ENCODE measurements around the gene RPAP3.

Gene RPAP3

DNA sequence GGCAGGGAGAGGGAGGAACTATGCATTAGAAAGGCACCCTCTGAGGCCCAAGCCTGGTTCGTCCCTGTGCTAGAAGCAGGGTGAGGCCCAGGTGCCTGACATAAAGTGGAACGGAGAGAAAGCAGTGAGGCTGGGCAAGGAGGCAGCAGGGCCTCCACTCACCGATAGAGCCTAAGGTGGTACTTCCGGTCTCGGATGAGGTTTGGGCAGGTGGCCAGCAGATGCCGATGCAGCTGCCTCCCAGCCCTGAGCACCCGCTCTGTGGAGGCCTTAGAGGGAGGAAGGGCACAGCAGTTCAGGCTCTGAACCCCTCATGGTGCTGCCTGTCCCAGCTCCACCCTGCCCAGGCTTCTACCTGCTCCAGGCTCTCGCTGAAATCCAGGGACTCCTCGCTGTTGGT is 45.7 kb upstream of the RPAP3 start:
- no peak overlapping the region for H3K9ac ChIP-seq (ENCODE audit: low read length)
- no peak overlapping the region for H2AFZ ChIP-seq (ENCODE audit: low read depth, low read length, severe bottlenecking)
- no peaks in the 10 kb centered on the region for H3F3A ChIP-seq (ENCODE audit: insufficient read depth)
- H3K9me2 ChIP-seq (replicated peaks; ENCODE audit: insufficient read depth, low read length): no peaks in the 10 kb centered on the region
- H3K9me3 ChIP-seq (ENCODE audit: insufficient read depth, low read length): no peaks in the 10 kb centered on the region
- H4K20me1 ChIP-seq (ENCODE audit: low read depth, low read length): no peaks in the 10 kb centered on the region
- TF ChIP-seq, protein P1, sequence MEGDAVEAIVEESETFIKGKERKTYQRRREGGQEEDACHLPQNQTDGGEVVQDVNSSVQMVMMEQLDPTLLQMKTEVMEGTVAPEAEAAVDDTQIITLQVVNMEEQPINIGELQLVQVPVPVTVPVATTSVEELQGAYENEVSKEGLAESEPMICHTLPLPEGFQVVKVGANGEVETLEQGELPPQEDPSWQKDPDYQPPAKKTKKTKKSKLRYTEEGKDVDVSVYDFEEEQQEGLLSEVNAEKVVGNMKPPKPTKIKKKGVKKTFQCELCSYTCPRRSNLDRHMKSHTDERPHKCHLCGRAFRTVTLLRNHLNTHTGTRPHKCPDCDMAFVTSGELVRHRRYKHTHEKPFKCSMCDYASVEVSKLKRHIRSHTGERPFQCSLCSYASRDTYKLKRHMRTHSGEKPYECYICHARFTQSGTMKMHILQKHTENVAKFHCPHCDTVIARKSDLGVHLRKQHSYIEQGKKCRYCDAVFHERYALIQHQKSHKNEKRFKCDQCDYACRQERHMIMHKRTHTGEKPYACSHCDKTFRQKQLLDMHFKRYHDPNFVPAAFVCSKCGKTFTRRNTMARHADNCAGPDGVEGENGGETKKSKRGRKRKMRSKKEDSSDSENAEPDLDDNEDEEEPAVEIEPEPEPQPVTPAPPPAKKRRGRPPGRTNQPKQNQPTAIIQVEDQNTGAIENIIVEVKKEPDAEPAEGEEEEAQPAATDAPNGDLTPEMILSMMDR (IDR thresholded peaks at IDR 0.05; ENCODE audit: insufficient read depth, low read length, poor library complexity, severe bottlenecking): no peak
- no peak for TF ChIP-seq EZH2phosphoT487 (conservative IDR thresholded peaks at IDR 0.05; ENCODE audit: low read length)
- no peak overlapping the region for H3K27ac ChIP-seq (ENCODE audit: low read depth, low read length)
- H3K79me2 ChIP-seq (ENCODE audit: insufficient read depth, low read length): no peaks in the 10 kb centered on the region
- H3K4me3 ChIP-seq (ENCODE audit: insufficient read depth, low read length, poor library complexity, severe bottlenecking): no peak overlapping the region
- H3K27me3 ChIP-seq (ENCODE audit: low read length): no peaks in the 10 kb centered on the region
- H3K4me2 ChIP-seq (ENCODE audit: low read depth, low read length, poor library complexity, severe bottlenecking): no peak overlapping the region
- H3K36me3 ChIP-seq (ENCODE audit: low read length): no peaks in the 10 kb centered on the region

- Histone ChIP-seq H3K27me3 (ENCODE audit: low read length) (no peaks in the 10 kb centered on the region), H3K4me3 (ENCODE audit: insufficient read depth, low read length, poor library complexity, severe bottlenecking) (no peak overlapping the region), H3K79me2 (ENCODE audit: insufficient read depth, low read length) (no peaks in the 10 kb centered on the region), H3K9ac (ENCODE audit: low read length) (no peak overlapping the region), H3F3A (ENCODE audit: insufficient read depth) (no peaks in the 10 kb centered on the region), H3K36me3 (ENCODE audit: low read length) (no peaks in the 10 kb centered on the region), H3K27ac (ENCODE audit: low read depth, low read length) (no peak overlapping the region), H3K9me2 (replicated peaks; ENCODE audit: insufficient read depth, low read length) (no peaks in the 10 kb centered on the region), H3K9me3 (ENCODE audit: insufficient read depth, low read length) (no peaks in the 10 kb centered on the region), H2AFZ (ENCODE audit: low read depth, low read length, severe bottlenecking) (no peak overlapping the region), H4K20me1 (ENCODE audit: low read depth, low read length) (no peaks in the 10 kb centered on the region), H3K4me2 (ENCODE audit: low read depth, low read length, poor library complexity, severe bottlenecking) (no peak overlapping the region)
- TF ChIP-seq, protein P1 (IDR thresholded peaks at IDR 0.05; ENCODE audit: insufficient read depth, low read length, poor library complexity, severe bottlenecking): no peak
- no peak for TF ChIP-seq EZH2phosphoT487 (conservative IDR thresholded peaks at IDR 0.05; ENCODE audit: low read length)
These were observed 45.2 kb upstream of the RPAP3 start for GRCh38 chr12:47750916-47751470.

DNA sequence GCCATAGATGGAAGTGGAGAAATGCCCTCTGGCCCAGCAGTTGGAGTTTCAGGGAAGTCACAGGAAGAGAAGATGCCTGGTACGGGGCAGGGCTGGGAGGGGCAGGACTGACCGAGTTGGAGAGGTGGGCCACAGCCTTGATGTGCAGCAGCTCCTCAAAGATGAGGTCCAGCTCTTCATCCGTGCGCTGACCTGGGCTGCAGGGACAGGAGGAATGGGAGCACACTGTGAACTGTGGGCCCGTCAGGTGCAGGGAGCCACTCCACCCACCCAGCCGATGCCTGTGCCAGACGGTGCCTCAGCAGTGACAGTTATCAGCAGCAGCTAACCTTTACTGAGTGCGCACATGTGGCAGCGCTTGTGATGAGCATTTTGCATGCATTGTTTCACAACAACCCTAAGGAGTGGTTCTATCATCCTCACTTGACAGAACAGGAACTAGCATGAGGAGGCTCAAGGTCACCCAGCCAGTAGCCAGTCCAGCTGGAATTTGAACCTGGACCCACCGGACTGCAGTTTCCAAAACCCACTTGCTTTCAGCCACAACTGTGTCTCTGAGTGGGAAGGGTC is 44.5 kb upstream of the RPAP3 start:
- Histone ChIP-seq H3K27me3 (ENCODE audit: low read length) (no peaks in the 10 kb centered on the region), H3K27ac (ENCODE audit: low read depth, low read length) (no peak overlapping the region), H3K4me3 (ENCODE audit: insufficient read depth, low read length, poor library complexity, severe bottlenecking) (no peak overlapping the region), H3K4me2 (ENCODE audit: low read depth, low read length, poor library complexity, severe bottlenecking) (no peak overlapping the region), H3K9me2 (replicated peaks; ENCODE audit: insufficient read depth, low read length) (no peaks in the 10 kb centered on the region), H3K9me3 (ENCODE audit: insufficient read depth, low read length) (no peaks in the 10 kb centered on the region), H2AFZ (ENCODE audit: low read depth, low read length, severe bottlenecking) (no peak overlapping the region), H3K36me3 (ENCODE audit: low read length) (no peaks in the 10 kb centered on the region), H3K79me2 (ENCODE audit: insufficient read depth, low read length) (no peaks in the 10 kb centered on the region), H3K9ac (ENCODE audit: low read length) (no peak overlapping the region), H4K20me1 (ENCODE audit: low read depth, low read length) (no peaks in the 10 kb centered on the region), H3F3A (ENCODE audit: insufficient read depth) (no peaks in the 10 kb centered on the region)
- no peak for TF ChIP-seq EZH2phosphoT487 (conservative IDR thresholded peaks at IDR 0.05; ENCODE audit: low read length)
- TF ChIP-seq, protein P1 (IDR thresholded peaks at IDR 0.05; ENCODE audit: insufficient read depth, low read length, poor library complexity, severe bottlenecking): no peak
